ENCODE measurements around the gene CCDC18. TPM values are rescaled to one million over a fixed set of nuclear protein-coding genes. Genes with fewer than 3 reads are reported as not detected.

The CCDC18 gene
- total RNA-seq, result 10 to 100 TPM; 14.9 to 15.7 TPM

DNA sequence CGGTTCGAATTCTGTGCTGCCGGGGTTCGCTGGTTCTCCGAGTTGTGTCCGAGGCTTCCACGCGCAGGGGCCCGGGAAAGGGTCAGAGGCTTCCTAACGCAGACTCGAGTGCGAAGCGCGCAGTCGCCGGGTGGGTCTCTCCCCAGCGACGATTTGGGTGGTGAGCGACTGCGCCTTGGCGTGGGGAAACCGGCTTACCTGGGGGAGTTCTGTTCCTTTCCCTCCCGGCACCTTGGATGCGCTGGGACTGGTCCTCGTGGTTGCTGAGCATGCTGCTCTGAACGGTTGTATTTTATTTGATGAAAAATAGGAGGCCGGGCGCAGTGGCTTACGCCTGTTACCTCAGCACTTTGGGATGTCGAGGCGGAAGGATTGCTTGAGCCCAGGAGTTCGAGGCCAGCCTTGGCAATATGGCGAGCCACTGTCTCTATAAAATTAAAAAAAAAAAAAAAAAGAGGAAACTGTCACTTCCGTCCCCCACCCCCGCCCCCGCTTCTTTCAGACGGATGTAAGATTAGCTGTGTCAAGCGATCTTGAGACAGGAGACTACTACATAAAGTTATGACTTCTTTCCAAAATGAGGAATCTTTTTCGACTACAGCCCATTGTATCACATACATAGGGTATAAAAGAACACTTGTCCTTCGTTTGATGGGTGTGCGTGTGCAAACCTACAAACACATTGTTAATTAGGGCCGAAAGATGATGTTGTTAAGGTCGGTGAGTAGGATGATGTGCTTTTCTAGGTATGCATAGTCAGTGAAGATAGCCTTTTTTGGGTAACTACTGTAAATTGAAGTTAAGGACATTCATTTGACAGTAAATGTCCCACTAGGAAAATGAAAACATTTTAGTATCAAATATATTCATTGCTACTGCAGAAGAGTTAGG lies at the start of gene CCDC18:
TSS of gene CCDC18 (plus strand) at position 2 of the 891 bp plus-strand sequence. CDS start 2,638 bp downstream, outside the sequence.
- DNase-seq, result no peak
- Mint-ChIP-seq H3K36me3 (peaks cover 42% of the 10 kb centered on the region), H3K27me3 (no peaks in the 10 kb centered on the region), H3K4me3 (peak within 1 kb of the TSS; percentile 99), H3K27ac (peak within 1 kb of the TSS; percentile 99), H3K4me1 (peaks cover 33% of the 10 kb centered on the region), H3K9me3 (no peaks in the 10 kb centered on the region)

DNA sequence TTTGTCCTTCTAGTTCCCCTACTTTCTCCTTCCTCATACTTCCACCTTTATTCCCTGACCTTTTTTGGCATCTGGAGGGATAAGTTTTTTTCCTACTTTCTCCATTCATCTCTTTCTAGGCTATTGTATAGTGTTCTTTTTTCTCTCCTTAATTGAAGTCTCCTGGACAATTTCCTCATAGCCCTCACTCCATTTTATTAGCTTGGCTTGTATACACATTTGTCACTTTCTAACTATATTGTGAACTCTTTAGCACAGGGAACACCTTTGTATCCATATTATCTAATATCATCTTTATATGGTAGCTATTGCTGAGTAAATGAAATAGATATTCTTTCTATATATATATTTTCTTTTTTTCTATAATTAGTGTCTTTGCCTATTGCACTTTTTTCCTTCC lies 47.9 kb upstream of the CCDC18 start:
- peaks cover 2% of the 10 kb centered on the region for H3K36me3 Mint-ChIP-seq
- H3K4me1 Mint-ChIP-seq, result no peaks in the 10 kb centered on the region
- H3K9me3 Mint-ChIP-seq, result no peaks in the 10 kb centered on the region
- H3K4me3 Mint-ChIP-seq, result no peak overlapping the region
- DNase-seq, result no peak
- no peaks in the 10 kb centered on the region for H3K27me3 Mint-ChIP-seq
- no peak overlapping the region for H3K27ac Mint-ChIP-seq

- Mint-ChIP-seq H3K36me3 (peaks cover 10% of the 10 kb centered on the region), H3K4me1 (peaks cover 2% of the 10 kb centered on the region), H3K9me3 (no peaks in the 10 kb centered on the region), H3K27me3 (no peaks in the 10 kb centered on the region), H3K4me3 (no peak overlapping the region), H3K27ac (no peak overlapping the region)
- DNase-seq, result no peak
These were observed 44.1 kb upstream of the CCDC18 start for GRCh38 chr1:93136445-93136844.

GRCh38 chr1:93137604-93138292 lies 42.8 kb upstream of the CCDC18 start:
- no peak for DNase-seq
- no peak overlapping the region for H3K4me3 Mint-ChIP-seq
- no peak overlapping the region for H3K27ac Mint-ChIP-seq
- peaks cover 10% of the 10 kb centered on the region for H3K36me3 Mint-ChIP-seq
- peaks cover 10% of the 10 kb centered on the region for H3K4me1 Mint-ChIP-seq
- H3K9me3 Mint-ChIP-seq, result no peaks in the 10 kb centered on the region
- H3K27me3 Mint-ChIP-seq, result no peaks in the 10 kb centered on the region

DNA sequence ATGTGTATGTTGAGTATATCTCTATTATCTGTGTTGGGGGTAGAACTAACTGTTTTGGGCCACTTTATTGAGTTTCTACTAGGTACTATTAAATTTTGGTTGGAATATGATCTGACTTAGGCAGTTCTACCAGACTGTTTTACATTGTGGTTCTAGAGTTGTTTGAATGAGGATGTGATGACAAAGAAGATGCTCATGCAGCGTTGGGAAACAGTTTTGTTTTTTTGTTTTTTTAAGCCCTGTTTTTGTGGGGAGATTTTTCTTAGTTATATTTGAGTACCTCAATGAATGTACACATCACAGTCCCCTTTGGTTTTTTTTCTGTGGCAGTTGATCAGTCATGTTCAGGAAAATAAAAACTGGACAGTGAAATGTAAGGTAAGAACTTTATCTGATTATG lies 40.4 kb upstream of the CCDC18 start:
- Mint-ChIP-seq H3K4me1 (peaks cover 13% of the 10 kb centered on the region), H3K27me3 (no peaks in the 10 kb centered on the region), H3K4me3 (no peak overlapping the region), H3K9me3 (no peaks in the 10 kb centered on the region), H3K36me3 (peaks cover 10% of the 10 kb centered on the region), H3K27ac (no peak overlapping the region)
- no peak for DNase-seq

DNA sequence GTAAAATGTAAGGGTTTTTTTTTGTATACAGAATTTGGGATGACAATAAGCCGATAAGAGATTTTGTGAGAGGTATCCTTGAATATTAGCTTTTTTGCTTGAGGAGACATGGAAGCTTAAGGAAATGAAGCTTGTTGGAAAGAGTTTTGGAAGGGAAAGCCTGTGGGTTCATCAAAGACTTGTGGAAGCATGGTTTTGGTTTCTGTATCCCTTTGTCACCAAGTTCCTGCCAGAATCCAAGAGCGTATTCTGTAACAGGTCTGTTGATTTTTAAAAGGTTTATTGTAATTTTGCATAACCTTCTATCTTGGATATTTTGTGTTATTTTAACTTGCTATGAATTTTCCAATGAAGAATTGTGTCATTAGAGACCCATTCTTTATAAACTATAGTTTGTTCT lies 38.4 kb upstream of the CCDC18 start:
- Mint-ChIP-seq H3K4me1 (peaks cover 13% of the 10 kb centered on the region), H3K9me3 (no peaks in the 10 kb centered on the region), H3K27ac (no peak overlapping the region), H3K4me3 (no peak overlapping the region), H3K36me3 (peaks cover 15% of the 10 kb centered on the region), H3K27me3 (no peaks in the 10 kb centered on the region)
- DNase-seq, result no peak

DNA sequence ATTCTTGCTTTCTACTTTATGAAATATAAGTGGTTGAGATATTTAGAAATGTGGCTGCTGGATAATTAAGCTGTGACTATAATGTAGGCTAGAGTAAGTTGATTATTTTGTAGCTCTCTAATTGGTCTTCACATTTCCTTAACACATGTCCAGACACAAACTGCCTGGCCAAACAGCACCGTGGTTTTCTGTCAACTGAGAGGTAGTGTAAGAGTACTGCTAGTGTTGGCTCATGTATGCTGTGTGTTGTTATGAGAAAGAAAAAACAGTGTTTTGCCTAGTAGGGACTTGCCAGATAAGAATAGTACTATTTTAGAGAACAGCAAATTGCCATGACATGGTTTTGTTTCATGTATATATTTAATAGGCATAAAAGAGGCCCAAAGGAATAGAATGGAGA lies 37.4 kb upstream of the CCDC18 start:
- peaks cover 13% of the 10 kb centered on the region for H3K4me1 Mint-ChIP-seq
- H3K27me3 Mint-ChIP-seq, result no peaks in the 10 kb centered on the region
- peaks cover 20% of the 10 kb centered on the region for H3K36me3 Mint-ChIP-seq
- no peaks in the 10 kb centered on the region for H3K9me3 Mint-ChIP-seq
- no peak overlapping the region for H3K4me3 Mint-ChIP-seq
- H3K27ac Mint-ChIP-seq, result peak overlapping the region; percentile 19
- no peak for DNase-seq

DNA sequence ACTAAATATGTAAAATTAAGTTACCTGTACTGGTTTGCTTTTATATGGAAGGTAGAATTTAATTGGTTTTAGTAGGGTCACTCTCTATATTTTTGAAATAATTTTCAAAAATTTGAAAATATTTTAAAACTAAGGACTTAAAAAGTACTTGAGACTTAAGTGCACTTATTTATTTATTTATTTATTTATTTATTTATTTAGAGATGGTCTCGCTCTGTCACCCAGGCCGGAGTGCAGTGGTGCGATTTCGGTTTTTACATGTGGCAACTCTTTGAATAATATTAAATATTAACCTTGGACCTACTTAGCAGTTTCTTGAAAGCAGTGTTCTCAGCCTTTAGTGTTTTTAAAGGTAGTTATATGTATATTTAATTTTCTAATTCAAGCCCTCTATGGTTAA lies 36.8 kb upstream of the CCDC18 start:
- DNase-seq, result no peak
- Mint-ChIP-seq H3K36me3 (peaks cover 21% of the 10 kb centered on the region), H3K27me3 (no peaks in the 10 kb centered on the region), H3K9me3 (no peaks in the 10 kb centered on the region), H3K27ac (no peak overlapping the region), H3K4me3 (no peak overlapping the region), H3K4me1 (peaks cover 13% of the 10 kb centered on the region)

GRCh38 chr1:93148001-93148400 lies 32.5 kb upstream of the CCDC18 start:
- Mint-ChIP-seq H3K27me3 (no peaks in the 10 kb centered on the region), H3K36me3 (peaks cover 24% of the 10 kb centered on the region), H3K4me1 (peaks cover 6% of the 10 kb centered on the region), H3K27ac (no peak overlapping the region), H3K4me3 (no peak overlapping the region), H3K9me3 (no peaks in the 10 kb centered on the region)
- DNase-seq, result no peak

DNA sequence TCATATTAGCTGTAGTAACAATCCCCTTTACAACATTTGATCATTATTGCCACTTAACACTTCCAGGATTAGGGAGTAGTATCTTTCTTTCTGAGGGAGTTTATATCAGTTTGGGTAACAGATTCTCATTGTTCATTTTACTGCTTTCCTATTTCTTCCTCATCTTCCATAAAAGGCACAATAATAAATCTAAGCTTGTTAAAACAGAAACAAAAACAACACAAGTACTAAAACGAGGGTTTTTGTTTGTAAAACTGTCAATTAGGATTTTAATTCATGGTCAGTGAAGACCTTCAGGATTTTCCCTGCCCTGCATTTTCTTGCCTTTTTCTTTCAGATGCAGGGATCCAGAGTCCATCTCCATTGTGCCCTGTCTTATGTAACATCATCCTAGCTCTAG lies 29.8 kb upstream of the CCDC18 start:
- Mint-ChIP-seq H3K27me3 (no peaks in the 10 kb centered on the region), H3K36me3 (peaks cover 26% of the 10 kb centered on the region), H3K4me1 (peaks cover 12% of the 10 kb centered on the region), H3K4me3 (no peak overlapping the region), H3K9me3 (no peaks in the 10 kb centered on the region), H3K27ac (no peak overlapping the region)
- no peak for DNase-seq

- H3K9me3 Mint-ChIP-seq, result no peaks in the 10 kb centered on the region
- H3K27me3 Mint-ChIP-seq, result no peaks in the 10 kb centered on the region
- peaks cover 12% of the 10 kb centered on the region for H3K4me1 Mint-ChIP-seq
- peaks cover 23% of the 10 kb centered on the region for H3K36me3 Mint-ChIP-seq
- H3K27ac Mint-ChIP-seq, result peak overlapping the region; percentile 36
- no peak overlapping the region for H3K4me3 Mint-ChIP-seq
- no peak for DNase-seq
These were observed 29.1 kb upstream of the CCDC18 start for GRCh38 chr1:93151474-93151873.

- no peak for DNase-seq
- no peak overlapping the region for H3K4me3 Mint-ChIP-seq
- H3K36me3 Mint-ChIP-seq, result peaks cover 16% of the 10 kb centered on the region
- H3K9me3 Mint-ChIP-seq, result no peaks in the 10 kb centered on the region
- peaks cover 12% of the 10 kb centered on the region for H3K4me1 Mint-ChIP-seq
- no peak overlapping the region for H3K27ac Mint-ChIP-seq
- H3K27me3 Mint-ChIP-seq, result no peaks in the 10 kb centered on the region
These were observed 27.7 kb upstream of the CCDC18 start for GRCh38 chr1:93152835-93153234.

GRCh38 chr1:93154898-93155297 lies 25.6 kb upstream of the CCDC18 start:
- Mint-ChIP-seq H3K27ac (no peak overlapping the region), H3K4me3 (no peak overlapping the region), H3K4me1 (peaks cover 12% of the 10 kb centered on the region), H3K36me3 (peaks cover 9% of the 10 kb centered on the region), H3K27me3 (no peaks in the 10 kb centered on the region), H3K9me3 (no peaks in the 10 kb centered on the region)
- DNase-seq, result no peak

DNA sequence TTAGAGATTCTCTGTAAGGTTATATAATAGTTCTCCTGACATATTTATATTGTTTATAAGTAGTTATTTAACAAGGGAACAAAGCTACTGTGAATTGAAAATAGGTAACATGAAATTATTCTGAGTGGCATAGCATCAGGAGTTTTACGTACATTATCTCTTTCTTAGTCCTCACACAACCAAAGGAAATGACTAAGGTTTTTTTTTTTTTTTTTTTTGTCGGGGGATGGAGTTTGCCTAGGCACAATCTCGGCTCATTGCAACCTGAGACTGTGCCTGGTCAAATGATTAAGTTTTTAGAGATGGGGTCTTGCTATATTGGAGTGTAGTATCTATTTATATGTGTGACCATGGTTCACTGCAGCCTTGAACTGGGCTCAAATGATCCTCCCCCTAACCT lies 25.2 kb upstream of the CCDC18 start:
- no peaks in the 10 kb centered on the region for H3K27me3 Mint-ChIP-seq
- H3K36me3 Mint-ChIP-seq, result peaks cover 9% of the 10 kb centered on the region
- no peak overlapping the region for H3K4me3 Mint-ChIP-seq
- no peak for DNase-seq
- no peaks in the 10 kb centered on the region for H3K9me3 Mint-ChIP-seq
- peaks cover 12% of the 10 kb centered on the region for H3K4me1 Mint-ChIP-seq
- H3K27ac Mint-ChIP-seq, result peak overlapping the region; percentile 28

GRCh38 chr1:93159337-93159736 lies 21.2 kb upstream of the CCDC18 start:
- no peak overlapping the region for H3K4me3 Mint-ChIP-seq
- no peak for DNase-seq
- peaks cover 14% of the 10 kb centered on the region for H3K4me1 Mint-ChIP-seq
- no peaks in the 10 kb centered on the region for H3K9me3 Mint-ChIP-seq
- peaks cover 13% of the 10 kb centered on the region for H3K36me3 Mint-ChIP-seq
- H3K27ac Mint-ChIP-seq, result no peak overlapping the region
- H3K27me3 Mint-ChIP-seq, result no peaks in the 10 kb centered on the region

Data from activated naive CD8-positive, alpha-beta T cell treated with anti-CD3 and anti-CD28 coated beads for 36 hours (primary cell).